HG03135 (cell line): ENCODE data around the gene ZNHIT6.
"Not testable (repeated sequence)": the region's sequence is repeated elsewhere in the genome, so short reads cannot be mapped to it uniquely, and the experiment has no call there.

ENCODE experiments used
- ATAC-seq: cut with Tn5 transposase; IDR thresholded peaks from one replicate; pipeline ENCODE4 v1.9.1; 2021; ENCODE audit warnings: mild to moderate bottlenecking, moderate library complexity; ENCODE audit not compliant: unreplicated experiment

The ZNHIT6 gene

GRCh38 chr1:85707990-85708828, at the start of gene ZNHIT6:
Gene ZNHIT6, minus strand, starts transcription at chr1:85708433. Its CDS starts 149 bp downstream, at chr1:85708284.
- ATAC-seq, result peak; percentile 89

GRCh38 chr1:85756864-85757263, 48.6 kb upstream of the ZNHIT6 start:
- ATAC-seq, result no peak

GRCh38 chr1:85748120-85748519, 39.9 kb upstream of the ZNHIT6 start:
- no peak for ATAC-seq

GRCh38 chr1:85746777-85747176, 38.5 kb upstream of the ZNHIT6 start:
- no peak for ATAC-seq

- no peak for ATAC-seq
These were observed 35.6 kb upstream of the ZNHIT6 start for GRCh38 chr1:85743814-85744213.

- ATAC-seq, result no peak
These were observed 26.7 kb upstream of the ZNHIT6 start for GRCh38 chr1:85734931-85735330.

GRCh38 chr1:85718678-85719340, 10.6 kb upstream of the ZNHIT6 start:
- ATAC-seq, result no peak

- not testable (repeated sequence) for ATAC-seq
These were observed 6.3 kb upstream of the ZNHIT6 start for GRCh38 chr1:85714418-85715114.

GRCh38 chr1:85708829-85709227, 595 bp upstream of the ZNHIT6 start:
- ATAC-seq, result no peak

- ATAC-seq, result peak; percentile 25
These were observed 805 bp downstream of the ZNHIT6 start for GRCh38 chr1:85707267-85707989.

- ATAC-seq, result no peak
These were observed 2.3 kb downstream of the ZNHIT6 start for GRCh38 chr1:85705940-85706339.

GRCh38 chr1:85700422-85700821, 7.8 kb downstream of the ZNHIT6 start:
- no peak for ATAC-seq

- ATAC-seq, result no peak
These were observed 10.3 kb downstream of the ZNHIT6 start for GRCh38 chr1:85697895-85698294.

GRCh38 chr1:85692730-85693314, 15.4 kb downstream of the ZNHIT6 start:
- no peak for ATAC-seq

- no peak for ATAC-seq
These were observed 18.3 kb downstream of the ZNHIT6 start for GRCh38 chr1:85689775-85690404.

GRCh38 chr1:85683292-85684025, 24.8 kb downstream of the ZNHIT6 start:
- no peak for ATAC-seq

- ATAC-seq, result no peak
These were observed 27.1 kb downstream of the ZNHIT6 start for GRCh38 chr1:85681087-85681486.

GRCh38 chr1:85678193-85678592, 30.0 kb downstream of the ZNHIT6 start:
- no peak for ATAC-seq

GRCh38 chr1:85677656-85678055, 30.6 kb downstream of the ZNHIT6 start:
- no peak for ATAC-seq
